Effector memory CD8-positive, alpha-beta T cell (primary cell): ENCODE measurements around the gene GTF2A1L.

Source experiments
- ATAC-seq: fragments of 150-1000 bp; cut with Tn5 transposase; replicated peaks from 2 replicates; pipeline ENCODE4 v1.10.0; 2021; ENCODE audit warnings: mild to moderate bottlenecking, moderate library complexity
- DNase-seq, 3 experiments: peaks; one replicate each; pipeline ENCODE4 v3.0.0; 2021
- H3K27ac Mint-ChIP-seq, 2 donors: one replicate each; pipeline ENCODE4 v1.8.0; 2022; ENCODE audit warnings: mild to moderate bottlenecking in 2 of 2, mixed read lengths in 2 of 2, moderate library complexity in 2 of 2
- H3K27me3 Mint-ChIP-seq, 2 donors: one replicate each; pipeline ENCODE4 v1.8.0; 2022; ENCODE audit warnings: mixed read lengths in 2 of 2
- H3K36me3 Mint-ChIP-seq: one replicate; pipeline ENCODE4 v1.8.0; 2022; ENCODE audit warnings: mild to moderate bottlenecking, moderate library complexity, mixed read lengths; ENCODE audit not compliant: insufficient read depth
- H3K4me1 Mint-ChIP-seq, 2 donors: one replicate each; pipeline ENCODE4 v1.8.0; 2022; ENCODE audit warnings: low read depth in 2 of 2, mixed read lengths in 2 of 2
- H3K4me3 Mint-ChIP-seq, 2 donors: one replicate each; pipeline ENCODE4 v1.8.0; 2022; ENCODE audit warnings: mild to moderate bottlenecking in 2 of 2, mixed read lengths in 2 of 2, moderate library complexity in 2 of 2
- H3K9me3 Mint-ChIP-seq, 2 donors: one replicate each; pipeline ENCODE4 v1.8.0; 2022; ENCODE audit warnings: mixed read lengths in 2 of 2

Gene GTF2A1L

DNA sequence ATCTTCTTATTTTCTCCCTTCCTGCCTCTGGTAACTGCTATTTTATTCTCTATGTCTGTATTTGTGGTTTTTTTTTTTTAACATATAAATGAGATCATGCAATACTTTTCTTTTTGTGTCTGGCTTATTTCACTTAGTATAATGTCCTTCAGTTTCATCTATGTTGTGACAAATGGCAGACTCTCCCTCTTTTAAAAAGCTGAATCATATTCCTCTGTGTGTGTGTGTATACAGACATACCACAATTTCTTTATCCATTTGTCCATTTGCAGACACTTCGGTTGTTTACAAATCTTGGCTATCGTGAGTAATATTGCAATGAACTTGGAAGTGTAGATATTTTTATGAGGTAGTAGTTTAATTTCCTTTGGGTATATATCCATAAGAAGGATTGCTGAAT, 7.0 kb downstream of the GTF2A1L start:
- H3K27me3 Mint-ChIP-seq = no peaks in the 10 kb centered on the region
- H3K4me3 Mint-ChIP-seq = no peak overlapping the region
- H3K9me3 Mint-ChIP-seq = no peaks in the 10 kb centered on the region
- no peak for DNase-seq
- no peak overlapping the region for H3K27ac Mint-ChIP-seq
- no peaks in the 10 kb centered on the region for H3K4me1 Mint-ChIP-seq
- H3K36me3 Mint-ChIP-seq = no peaks in the 10 kb centered on the region
- ATAC-seq = no peak

DNA sequence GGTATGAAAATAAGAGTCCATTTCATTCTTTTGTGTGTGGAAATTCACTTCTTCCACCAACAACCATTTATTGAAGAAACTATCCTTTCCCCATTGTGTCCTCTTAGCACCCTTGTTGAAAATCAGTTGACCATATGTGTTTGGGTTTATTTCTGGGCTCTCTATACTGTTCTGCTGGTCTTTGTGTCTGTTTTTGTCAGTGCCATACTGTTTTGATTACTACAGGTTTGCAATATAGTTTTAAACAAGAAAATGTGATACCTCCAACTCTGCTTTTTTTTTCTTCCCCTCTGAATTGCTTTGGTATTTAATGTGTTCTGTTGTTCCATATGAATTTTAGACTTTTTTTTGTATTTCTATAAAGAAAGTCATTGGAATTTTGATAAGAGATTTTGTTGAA, 8.4 kb downstream of the GTF2A1L start:
- H3K4me1 Mint-ChIP-seq = no peaks in the 10 kb centered on the region
- H3K27me3 Mint-ChIP-seq = peaks cover 9 to 12% of the 10 kb centered on the region in 2 donors
- H3K4me3 Mint-ChIP-seq = no peak overlapping the region
- no peaks in the 10 kb centered on the region for H3K9me3 Mint-ChIP-seq
- no peaks in the 10 kb centered on the region for H3K36me3 Mint-ChIP-seq
- no peak for DNase-seq
- ATAC-seq = no peak
- no peak overlapping the region for H3K27ac Mint-ChIP-seq

DNA sequence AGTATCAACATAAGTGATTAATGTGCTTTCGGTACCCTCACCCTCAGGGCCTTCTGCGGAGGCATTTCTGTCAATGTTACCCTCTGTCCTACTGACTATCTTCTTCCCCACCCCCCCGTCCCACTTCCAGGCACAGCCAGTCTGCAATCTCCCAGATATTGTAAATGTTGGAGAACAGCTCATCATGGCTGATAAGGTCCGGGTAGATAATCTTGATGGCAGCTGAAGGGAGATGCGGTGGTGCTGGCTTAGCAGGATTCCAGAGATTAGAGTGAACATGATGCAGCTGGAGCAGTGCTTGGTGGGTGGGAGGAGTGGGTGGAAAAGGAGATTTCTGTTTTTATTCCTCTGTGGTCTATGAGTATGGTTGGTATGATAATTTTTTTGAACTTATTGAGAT, 15.5 kb downstream of the GTF2A1L start:
- Mint-ChIP-seq H3K9me3 (peaks cover 0 to 8% of the 10 kb centered on the region in 2 donors), H3K27me3 (peaks cover 22 to 33% of the 10 kb centered on the region in 2 donors), H3K27ac (no peak overlapping the region), H3K4me3 (no peak overlapping the region), H3K4me1 (no peaks in the 10 kb centered on the region), H3K36me3 (no peaks in the 10 kb centered on the region)
- no peak for DNase-seq
- no peak for ATAC-seq

DNA sequence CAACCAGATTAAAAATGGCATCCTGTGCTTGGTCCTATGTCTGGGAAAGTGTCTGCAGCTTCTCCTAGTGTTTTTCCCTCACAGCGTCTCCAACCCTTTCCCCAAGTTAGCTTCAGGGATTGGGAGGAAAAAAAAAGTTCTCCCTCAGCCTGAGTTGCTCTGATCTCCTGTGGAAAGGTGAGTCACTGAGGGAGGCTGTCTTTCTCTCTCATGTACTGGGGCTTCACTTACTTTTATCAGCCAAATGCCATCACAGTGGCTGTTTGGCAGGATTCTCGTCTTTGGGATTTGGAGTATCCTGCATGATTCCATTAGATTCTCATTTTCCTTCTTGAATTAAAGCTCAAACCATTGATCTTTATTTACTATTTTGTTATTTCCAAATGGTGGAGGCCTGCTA, 18.1 kb downstream of the GTF2A1L start:
- no peak for ATAC-seq
- H3K4me1 Mint-ChIP-seq = no peaks in the 10 kb centered on the region
- no peak for DNase-seq
- H3K4me3 Mint-ChIP-seq = no peak overlapping the region
- no peak overlapping the region for H3K27ac Mint-ChIP-seq
- H3K9me3 Mint-ChIP-seq = peaks cover 0 to 8% of the 10 kb centered on the region in 2 donors
- H3K36me3 Mint-ChIP-seq = no peaks in the 10 kb centered on the region
- H3K27me3 Mint-ChIP-seq = peaks cover 13 to 32% of the 10 kb centered on the region in 2 donors

DNA sequence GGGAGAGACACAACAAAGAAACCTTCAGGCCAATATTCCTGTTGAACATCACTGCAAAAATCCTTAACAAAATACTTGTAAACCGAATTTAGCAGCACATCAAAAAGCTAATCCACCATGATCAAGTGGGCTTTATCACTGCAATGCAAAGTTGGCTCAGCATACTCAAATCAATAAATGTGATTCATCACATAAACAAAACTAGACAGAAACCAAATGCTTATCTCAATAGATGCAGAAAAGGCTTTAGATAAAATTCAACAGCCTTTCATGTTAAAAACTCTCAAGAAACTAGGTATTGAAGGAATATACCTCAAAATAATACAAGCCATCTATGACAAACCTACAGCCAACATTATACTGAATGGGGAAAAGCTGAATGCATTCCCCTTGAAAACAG, 20.6 kb downstream of the GTF2A1L start:
- Mint-ChIP-seq H3K4me3 (no peak overlapping the region), H3K4me1 (no peaks in the 10 kb centered on the region), H3K36me3 (no peaks in the 10 kb centered on the region), H3K9me3 (peaks cover 0 to 8% of the 10 kb centered on the region in 2 donors), H3K27me3 (peaks cover 9 to 19% of the 10 kb centered on the region in 2 donors), H3K27ac (no peak overlapping the region)
- DNase-seq (no peak), ATAC-seq (no peak)

DNA sequence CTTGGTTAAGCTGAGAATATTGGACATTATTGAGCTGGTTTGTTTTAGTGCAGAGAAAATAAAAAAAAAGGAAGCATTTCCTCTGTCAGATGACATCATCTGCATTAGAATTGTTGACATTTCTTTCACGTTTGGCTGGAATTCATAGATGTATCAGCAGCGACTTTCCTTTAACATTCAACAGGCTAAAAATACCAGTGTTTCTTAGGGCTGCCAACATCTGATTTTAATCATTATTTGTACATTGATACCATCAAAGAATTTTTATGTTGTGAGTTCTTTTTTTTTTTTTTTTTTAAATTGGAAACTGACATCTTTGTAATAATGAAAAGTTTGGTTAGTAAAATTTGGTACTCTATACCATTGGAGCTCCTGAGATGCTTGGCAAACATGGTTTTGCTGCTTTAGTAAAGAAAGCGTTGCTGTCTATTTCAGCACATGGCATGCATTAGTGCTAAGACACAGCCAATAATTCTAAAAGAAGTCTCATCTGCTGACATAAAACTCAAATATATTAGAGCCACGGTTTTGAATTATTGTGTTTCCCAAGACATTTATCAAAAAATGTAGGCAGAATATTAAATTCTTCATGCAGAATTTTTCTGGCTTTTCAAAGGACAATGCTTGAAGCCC, 33.6 kb downstream of the GTF2A1L start:
- Mint-ChIP-seq H3K27me3 (peaks cover 0 to 6% of the 10 kb centered on the region in 2 donors), H3K4me1 (no peaks in the 10 kb centered on the region)

DNA sequence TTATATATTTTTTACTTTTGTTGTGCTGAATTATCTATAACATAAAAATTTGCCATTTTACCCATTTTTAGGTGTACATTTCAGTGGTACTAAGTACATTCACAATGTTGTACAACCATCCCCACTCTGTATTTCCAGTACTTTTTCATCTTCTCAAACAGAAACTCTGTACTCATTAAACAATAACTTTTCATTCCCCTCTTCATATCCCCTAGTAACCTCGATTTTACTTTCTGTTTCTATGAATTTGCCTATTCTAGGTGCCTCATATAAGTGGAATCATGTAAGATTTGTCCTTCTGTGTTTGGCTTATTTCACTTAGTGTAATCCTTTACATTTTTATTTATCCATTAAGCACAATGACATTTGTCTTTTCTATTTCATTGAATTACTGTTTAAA, 51.3 kb downstream of the GTF2A1L start:
- H3K27me3 Mint-ChIP-seq = peaks cover 4 to 10% of the 10 kb centered on the region in 2 donors
- no peak for DNase-seq
- no peaks in the 10 kb centered on the region for H3K9me3 Mint-ChIP-seq
- no peaks in the 10 kb centered on the region for H3K4me1 Mint-ChIP-seq
- H3K36me3 Mint-ChIP-seq = peaks cover 3% of the 10 kb centered on the region
- ATAC-seq = no peak
- no peak overlapping the region for H3K27ac Mint-ChIP-seq
- H3K4me3 Mint-ChIP-seq = no peak overlapping the region

More for the DNA sequence above, 33.6 kb downstream of the GTF2A1L start:
- no peak for ATAC-seq
- no peak for DNase-seq
- H3K27ac Mint-ChIP-seq = no peak overlapping the region
- H3K9me3 Mint-ChIP-seq = no peaks in the 10 kb centered on the region
- no peak overlapping the region for H3K4me3 Mint-ChIP-seq
- no peaks in the 10 kb centered on the region for H3K36me3 Mint-ChIP-seq

DNA sequence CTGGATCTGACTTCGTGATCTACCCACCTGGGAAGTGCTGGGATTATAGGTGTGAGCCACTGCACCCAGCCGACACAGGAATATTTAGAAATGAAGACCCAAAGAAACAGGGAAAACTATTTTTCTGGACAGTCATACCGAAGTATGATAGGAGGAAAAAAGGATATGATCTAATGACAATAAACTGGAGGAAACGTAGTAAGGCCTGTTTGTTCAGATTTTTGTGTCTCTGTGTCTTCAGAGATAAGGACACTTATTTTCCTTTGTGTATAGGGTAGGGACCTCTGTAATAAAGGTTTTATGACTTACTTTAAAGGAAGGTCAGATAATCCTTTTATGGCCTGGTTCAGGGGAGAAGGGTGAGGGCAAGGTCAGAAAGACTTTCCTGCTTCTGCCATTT, 55.9 kb downstream of the GTF2A1L start:
- DNase-seq = no peak
- no peaks in the 10 kb centered on the region for H3K4me1 Mint-ChIP-seq
- H3K4me3 Mint-ChIP-seq = no peak overlapping the region
- H3K27me3 Mint-ChIP-seq = peaks cover 0 to 4% of the 10 kb centered on the region in 2 donors
- no peaks in the 10 kb centered on the region for H3K36me3 Mint-ChIP-seq
- no peak for ATAC-seq
- no peaks in the 10 kb centered on the region for H3K9me3 Mint-ChIP-seq
- H3K27ac Mint-ChIP-seq = no peak overlapping the region

DNA sequence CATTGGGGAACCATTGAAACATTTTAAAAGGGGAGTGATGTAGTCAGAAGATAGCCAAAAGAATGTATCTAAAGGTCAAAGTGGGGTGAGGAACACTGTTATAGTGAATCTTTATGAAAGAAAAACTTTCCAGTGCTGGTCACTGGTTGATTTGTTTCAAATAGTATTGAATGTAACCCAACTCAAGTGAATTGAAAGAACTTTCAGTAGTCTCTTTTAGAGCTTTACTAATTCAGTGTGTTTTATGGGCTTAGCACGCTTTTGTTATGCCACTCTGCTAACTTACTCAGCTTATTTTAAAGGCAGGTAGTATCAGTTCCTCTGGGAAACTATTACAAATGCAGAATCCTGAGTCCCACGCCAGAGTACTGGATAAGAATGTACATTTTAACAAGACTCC, 57.3 kb downstream of the GTF2A1L start:
- Mint-ChIP-seq H3K4me3 (no peak overlapping the region), H3K36me3 (no peaks in the 10 kb centered on the region), H3K4me1 (no peaks in the 10 kb centered on the region), H3K9me3 (no peaks in the 10 kb centered on the region), H3K27me3 (peaks cover 2 to 4% of the 10 kb centered on the region in 2 donors), H3K27ac (no peak overlapping the region)
- ATAC-seq = no peak
- no peak for DNase-seq

DNA sequence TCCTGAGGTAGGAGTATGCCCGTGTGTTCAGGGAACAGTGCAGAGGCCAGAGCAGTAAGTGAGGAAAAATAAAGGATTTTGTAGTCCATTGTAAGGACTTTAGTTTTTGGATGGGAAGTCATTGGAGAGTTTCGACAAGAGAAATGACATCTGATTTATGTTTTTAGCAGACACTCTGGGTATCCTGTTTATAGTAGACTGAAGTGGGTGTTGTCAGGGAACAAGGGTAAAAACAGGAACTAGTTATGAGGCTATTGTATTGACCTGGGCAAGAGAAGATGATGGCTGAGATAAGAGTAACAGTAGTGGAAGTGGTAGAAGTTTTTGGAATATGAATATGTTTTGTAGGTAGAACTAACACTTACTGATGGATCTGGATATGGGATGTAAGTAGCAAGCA, 59.8 kb downstream of the GTF2A1L start:
- ATAC-seq = no peak
- DNase-seq = no peak

DNA sequence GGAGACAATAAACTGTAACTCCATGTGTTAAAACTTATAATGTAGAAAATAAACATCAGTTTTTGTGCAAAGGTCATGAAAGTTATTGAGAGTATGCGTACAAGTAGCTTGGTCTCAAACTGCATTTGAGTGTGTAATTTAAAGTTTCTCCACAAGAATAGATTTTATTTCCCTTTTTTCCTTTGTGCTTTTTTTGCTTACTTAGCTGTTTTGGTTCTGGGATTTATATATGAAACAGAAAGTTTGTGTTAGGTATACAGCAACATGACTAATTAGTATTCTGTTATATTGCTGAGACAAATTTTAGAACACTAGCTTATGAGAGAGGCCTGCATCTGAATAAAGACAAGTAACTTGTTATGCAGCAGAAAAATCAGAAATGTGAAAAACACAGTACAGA, 67.5 kb downstream of the GTF2A1L start:
- ATAC-seq (no peak), DNase-seq (no peak)
- Mint-ChIP-seq H3K27me3 (peaks cover 4 to 27% of the 10 kb centered on the region in 2 donors), H3K4me1 (no peaks in the 10 kb centered on the region), H3K36me3 (no peaks in the 10 kb centered on the region), H3K27ac (no peak overlapping the region), H3K4me3 (no peak overlapping the region), H3K9me3 (no peaks in the 10 kb centered on the region)

More for the DNA sequence above, 59.8 kb downstream of the GTF2A1L start:
- H3K27me3 Mint-ChIP-seq = peaks cover under 1 to 9% of the 10 kb centered on the region in 2 donors
- H3K4me3 Mint-ChIP-seq = no peak overlapping the region
- no peaks in the 10 kb centered on the region for H3K36me3 Mint-ChIP-seq
- H3K4me1 Mint-ChIP-seq = no peaks in the 10 kb centered on the region
- H3K27ac Mint-ChIP-seq = no peak overlapping the region
- no peaks in the 10 kb centered on the region for H3K9me3 Mint-ChIP-seq

DNA sequence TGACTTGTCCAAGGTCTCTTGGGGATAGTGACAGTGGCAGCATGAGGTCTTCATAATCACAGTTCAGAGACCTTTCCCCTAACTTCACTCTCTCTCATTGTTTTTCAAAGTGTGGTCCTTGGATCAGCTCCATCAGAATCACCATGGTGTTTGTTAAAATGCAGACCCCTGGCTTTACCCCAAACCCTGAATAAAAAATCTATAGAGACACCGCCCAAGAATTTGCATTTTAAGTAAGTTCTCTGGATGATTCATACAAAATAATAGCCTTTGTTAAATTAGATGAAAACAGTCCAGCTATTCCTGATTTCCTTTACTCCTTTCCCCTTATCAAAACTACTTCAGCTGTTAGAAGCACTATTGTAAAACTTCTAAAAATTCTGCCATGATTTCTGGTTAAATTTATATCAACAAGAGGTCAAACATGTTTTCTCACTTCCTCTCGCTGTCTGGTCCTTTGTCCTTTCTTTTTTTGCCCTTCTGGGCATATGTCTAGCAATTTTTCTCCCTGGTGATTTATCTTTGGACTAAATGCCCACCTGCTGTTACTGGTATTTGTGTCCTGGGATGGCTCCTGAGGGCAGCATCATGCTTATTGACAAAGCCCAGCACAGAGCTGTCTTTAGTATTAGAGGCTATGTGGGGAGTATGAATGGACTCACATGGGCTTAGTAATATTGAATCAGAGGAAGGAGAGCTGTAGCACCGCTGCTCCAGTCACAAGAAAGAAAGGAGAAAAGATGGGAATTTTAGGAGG, 74.5 kb downstream of the GTF2A1L start:
- no peak for ATAC-seq

DNA sequence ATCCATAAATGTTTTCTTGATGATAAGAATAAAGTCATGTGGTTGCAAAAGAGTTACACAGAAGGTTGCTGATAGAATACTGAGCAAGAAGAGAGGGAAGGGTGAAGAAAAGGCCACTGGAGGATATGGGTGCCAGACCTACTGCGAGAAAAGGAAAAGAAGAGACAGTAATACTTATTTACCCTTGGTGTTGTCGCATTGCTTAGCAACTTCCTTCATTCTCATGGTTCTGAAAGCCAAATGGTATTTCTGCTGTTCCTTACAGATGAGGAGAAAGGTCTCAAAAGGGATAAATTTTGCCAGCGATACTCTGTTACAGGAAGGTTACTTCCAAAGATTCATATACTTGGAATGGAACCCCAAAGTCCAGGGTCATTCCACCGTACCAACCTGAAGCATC, 75.4 kb downstream of the GTF2A1L start:
- ATAC-seq = no peak
- H3K36me3 Mint-ChIP-seq = no peaks in the 10 kb centered on the region
- peaks cover 0 to 11% of the 10 kb centered on the region in 2 donors for H3K27me3 Mint-ChIP-seq
- no peak overlapping the region for H3K4me3 Mint-ChIP-seq
- H3K9me3 Mint-ChIP-seq = no peaks in the 10 kb centered on the region
- no peak overlapping the region for H3K27ac Mint-ChIP-seq
- no peaks in the 10 kb centered on the region for H3K4me1 Mint-ChIP-seq
- DNase-seq = no peak

More for the DNA sequence above, 74.5 kb downstream of the GTF2A1L start:
- H3K4me3 Mint-ChIP-seq = no peak overlapping the region
- no peak for DNase-seq
- H3K9me3 Mint-ChIP-seq = no peaks in the 10 kb centered on the region
- no peak overlapping the region for H3K27ac Mint-ChIP-seq
- H3K36me3 Mint-ChIP-seq = no peaks in the 10 kb centered on the region
- no peaks in the 10 kb centered on the region for H3K4me1 Mint-ChIP-seq
- H3K27me3 Mint-ChIP-seq = peaks cover 0 to 11% of the 10 kb centered on the region in 2 donors

DNA sequence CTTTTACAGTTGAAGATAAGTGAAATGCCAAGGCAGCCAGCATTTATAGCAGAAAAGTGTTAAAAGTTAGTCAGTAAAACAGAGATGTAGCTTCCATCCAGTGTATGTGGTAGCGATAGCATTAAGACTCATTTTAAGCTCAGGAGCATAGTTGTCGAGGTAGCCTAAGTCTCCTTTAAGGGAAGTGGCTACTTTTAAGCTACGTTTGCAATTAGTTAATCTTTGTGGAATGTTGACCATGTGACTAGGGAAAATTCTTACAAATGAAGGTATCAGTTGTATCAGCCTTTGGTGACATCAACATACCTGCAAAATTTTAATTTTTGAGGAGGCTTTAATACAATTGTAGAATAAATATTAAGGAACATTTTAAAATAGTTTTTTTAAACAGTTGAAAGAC, 76.0 kb downstream of the GTF2A1L start:
- H3K4me3 Mint-ChIP-seq = no peak overlapping the region
- H3K4me1 Mint-ChIP-seq = no peaks in the 10 kb centered on the region
- no peak overlapping the region for H3K27ac Mint-ChIP-seq
- H3K9me3 Mint-ChIP-seq = no peaks in the 10 kb centered on the region
- H3K27me3 Mint-ChIP-seq = peaks cover 0 to 11% of the 10 kb centered on the region in 2 donors
- H3K36me3 Mint-ChIP-seq = no peaks in the 10 kb centered on the region
- ATAC-seq = no peak
- DNase-seq = no peak
